Measurements from ENCODE around the gene KIAA0232. TPM values are rescaled to one million over a fixed set of nuclear protein-coding genes. Genes with fewer than 3 reads are reported as not detected.

Gene KIAA0232
- polyA plus RNA-seq, 1 donor (not counting 4 experiments of a cell fraction or from before 2014, with no cell fraction given) = 10.0 TPM

GRCh38 chr4:6889101-6889735 lies 106.7 kb downstream of the KIAA0232 start:
- H3K4me1 ChIP-seq (ENCODE audit: control insufficient read depth, extremely low read depth, insufficient read depth, low read length) = peaks cover 8% of the 10 kb centered on the region
- H3K27me3 ChIP-seq (ENCODE audit: control insufficient read depth, extremely low read depth, insufficient read depth, low read length) = no peaks in the 10 kb centered on the region
- H3K9ac ChIP-seq (ENCODE audit: control insufficient read depth, extremely low read depth, insufficient read depth, low read length) = no peak overlapping the region
- no peak overlapping the region for H3K27ac ChIP-seq (ENCODE audit: control insufficient read depth, insufficient read depth, low read length)
- no peak for TF ChIP-seq CTCF (optimal IDR thresholded peaks at IDR 0.05 in 1 of 3, IDR thresholded peaks at IDR 0.05 in 1 of 3, conservative IDR thresholded peaks at IDR 0.05 in 1 of 3; ENCODE audit: extremely low read depth in 1 of 3, insufficient read depth in 2 of 3, low read length in 3 of 3)
- H3K4me2 ChIP-seq (ENCODE audit: control insufficient read depth, extremely low read depth, insufficient read depth, low read depth, low read length) = no peak overlapping the region
- FAIRE-seq (no peak), DNase-seq (ENCODE audit: low read depth, low spot score) (no peak)
- H3K9me3 ChIP-seq (ENCODE audit: control insufficient read depth, low read depth, low read length) = no peaks in the 10 kb centered on the region
- H2AFZ ChIP-seq (ENCODE audit: control insufficient read depth, low read length) = no peak overlapping the region
- H3K4me3 ChIP-seq (ENCODE audit: control insufficient read depth in 2 of 3, extremely low read depth in 1 of 3, insufficient read depth in 2 of 3, low read depth in 1 of 3, low read length in 3 of 3) = no peak overlapping the region
- no peaks in the 10 kb centered on the region for H3K79me2 ChIP-seq (ENCODE audit: control insufficient read depth, insufficient read depth, low read length)
- dilution Hi-C loops (cut with MboI; ENCODE audit: extremely low pct_ligation_motif_present, low sequenced_read_pairs) = no loop called here
- H4K20me1 ChIP-seq (ENCODE audit: control insufficient read depth, extremely low read depth, insufficient read depth, low read length) = peaks cover 2% of the 10 kb centered on the region
- no peaks in the 10 kb centered on the region for H3K9me1 ChIP-seq (ENCODE audit: control insufficient read depth, extremely low read depth, insufficient read depth, low read length)
- peaks cover 0 to 2% of the 10 kb centered on the region in 2 experiments for H3K36me3 ChIP-seq (ENCODE audit: control insufficient read depth in 2 of 2, extremely low read depth in 1 of 2, insufficient read depth in 2 of 2, low read length in 2 of 2)

GRCh38 chr4:6889736-6890324 lies 107.3 kb downstream of the KIAA0232 start:
- H3K9me1 ChIP-seq (ENCODE audit: control insufficient read depth, extremely low read depth, insufficient read depth, low read length) = no peaks in the 10 kb centered on the region
- H3K9ac ChIP-seq (ENCODE audit: control insufficient read depth, extremely low read depth, insufficient read depth, low read length) = no peak overlapping the region
- DNase-seq (ENCODE audit: low read depth, low spot score) (no peak), FAIRE-seq (no peak)
- H3K4me3 ChIP-seq (ENCODE audit: control insufficient read depth in 2 of 3, extremely low read depth in 1 of 3, insufficient read depth in 2 of 3, low read depth in 1 of 3, low read length in 3 of 3) = no peak overlapping the region
- no peaks in the 10 kb centered on the region for H3K27me3 ChIP-seq (ENCODE audit: control insufficient read depth, extremely low read depth, insufficient read depth, low read length)
- H3K4me2 ChIP-seq (ENCODE audit: control insufficient read depth, extremely low read depth, insufficient read depth, low read depth, low read length) = no peak overlapping the region
- H2AFZ ChIP-seq (ENCODE audit: control insufficient read depth, low read length) = no peak overlapping the region
- H4K20me1 ChIP-seq (ENCODE audit: control insufficient read depth, extremely low read depth, insufficient read depth, low read length) = peaks cover 2% of the 10 kb centered on the region
- H3K27ac ChIP-seq (ENCODE audit: control insufficient read depth, insufficient read depth, low read length) = no peak overlapping the region
- no peaks in the 10 kb centered on the region for H3K36me3 ChIP-seq (ENCODE audit: control insufficient read depth in 2 of 2, extremely low read depth in 1 of 2, insufficient read depth in 2 of 2, low read length in 2 of 2)
- dilution Hi-C loops (cut with MboI; ENCODE audit: extremely low pct_ligation_motif_present, low sequenced_read_pairs) = no loop called here
- TF ChIP-seq CTCF (optimal IDR thresholded peaks at IDR 0.05 in 1 of 3, IDR thresholded peaks at IDR 0.05 in 1 of 3, conservative IDR thresholded peaks at IDR 0.05 in 1 of 3; ENCODE audit: extremely low read depth in 1 of 3, insufficient read depth in 2 of 3, low read length in 3 of 3) = no peak
- no peak for TF ChIP-seq EZH2 (IDR thresholded peaks at IDR 0.05; ENCODE audit: low read length)
- H3K9me3 ChIP-seq (ENCODE audit: control insufficient read depth, low read depth, low read length) = no peaks in the 10 kb centered on the region
- no peaks in the 10 kb centered on the region for H3K79me2 ChIP-seq (ENCODE audit: control insufficient read depth, insufficient read depth, low read length)
- H3K4me1 ChIP-seq (ENCODE audit: control insufficient read depth, extremely low read depth, insufficient read depth, low read length) = peaks cover 8% of the 10 kb centered on the region

All from keratinocyte (primary cell).